Renal pelvis (tissue), 4 donors: ENCODE measurements around the gene PRKCB. TPM values are rescaled to one million over a fixed set of nuclear protein-coding genes. Genes with fewer than 3 reads are reported as not detected.
"Not testable (repeated sequence)": the region's sequence is repeated elsewhere in the genome, so short reads cannot be mapped to it uniquely, and the experiment has no call there.

Experiments used
- DNase-seq: peaks from one replicate; pipeline ENCODE4 v3.0.0-alpha.2; 2013
- polyA plus RNA-seq, 3 donors: library from polyadenylated mRNA; unstranded; fragments of 120-200 nt; gene quantifications; one replicate each; pipeline ENCODE4 v1.2.1, GENCODE V29; 2013; ENCODE audit not compliant: insufficient read length in 3 of 3

PRKCB gene
- polyA plus RNA-seq, 3 donors = 2.6 to 4.5 (median 3.8) TPM

- no peak for DNase-seq
Observed at GRCh38 chr16:24228514-24228913, 392.7 kb downstream of the PRKCB start.

- no peak for DNase-seq
Observed at GRCh38 chr16:24232936-24233335, 397.2 kb downstream of the PRKCB start.

DNA sequence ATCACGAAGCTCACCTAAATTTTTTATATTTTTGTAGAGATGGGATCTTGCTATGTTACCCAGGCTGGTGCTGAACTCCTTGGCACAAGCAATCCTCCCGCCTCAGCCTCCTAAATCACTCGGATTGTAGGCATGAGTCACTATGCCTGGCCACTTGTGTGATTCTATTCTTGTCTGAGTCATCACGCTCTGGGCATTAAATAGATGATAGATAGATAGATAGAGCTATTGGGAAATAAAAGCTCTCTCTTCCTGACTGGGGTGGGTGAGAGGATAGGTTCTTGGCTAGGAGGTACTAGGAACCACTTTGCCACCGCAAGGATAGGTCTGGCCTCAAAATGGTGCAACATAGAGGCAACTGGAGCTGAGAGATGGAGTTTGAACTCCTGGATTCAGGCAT, 399.0 kb downstream of the PRKCB start:
- DNase-seq = no peak

GRCh38 chr16:24235806-24236205, 400.0 kb downstream of the PRKCB start:
- no peak for DNase-seq

GRCh38 chr16:24238846-24239245, 403.1 kb downstream of the PRKCB start:
- DNase-seq = not testable (repeated sequence)

- DNase-seq = no peak
Observed at GRCh38 chr16:24246911-24247607, 411.3 kb downstream of the PRKCB start.

DNA sequence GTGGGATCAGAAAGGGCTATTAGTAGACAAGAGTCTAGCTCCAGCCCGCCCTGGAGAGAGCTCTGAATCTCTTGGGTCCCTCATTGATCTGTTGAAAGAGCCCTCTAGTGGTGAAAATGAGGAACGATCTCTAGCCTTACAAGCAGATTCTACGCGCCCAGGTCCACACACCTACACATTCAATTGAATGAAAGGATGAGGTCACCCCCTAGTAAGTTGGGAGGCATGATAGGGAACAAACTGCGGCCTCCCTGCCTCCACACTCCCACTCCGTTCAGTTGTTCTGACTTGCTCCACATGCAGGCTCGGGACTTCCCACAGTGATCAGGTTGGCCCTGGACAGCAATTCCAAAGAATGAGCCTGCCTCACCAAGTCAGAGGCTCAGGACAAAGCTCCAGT, 417.4 kb downstream of the PRKCB start:
- peak; percentile 7 for DNase-seq

GRCh38 chr16:24255456-24256371, 419.9 kb downstream of the PRKCB start, which contains the start of gene CACNG3:
Gene CACNG3, plus strand, starts transcription at chr16:24256335. Its CDS starts 420 bp downstream, at chr16:24256755.
- DNase-seq = peak; percentile 87

- no peak for DNase-seq
Observed at GRCh38 chr16:24257958-24258357, 422.2 kb downstream of the PRKCB start.

- no peak for DNase-seq
Observed at GRCh38 chr16:24258791-24259190, 423.0 kb downstream of the PRKCB start.

GRCh38 chr16:24262816-24263215, 427.0 kb downstream of the PRKCB start:
- no peak for DNase-seq

Other genes starting within 250 kb of the PRKCB start
- gene NDUFAB1, start 239.7 kb upstream of the PRKCB start, polyA plus RNA-seq = 100 to 1,000 TPM in 1 of 3 donors, 10 to 100 TPM in 2; 91.5 to 104 (median 96.1) TPM
- 10 to 100 TPM; 19.0 to 22.6 (median 20.0) TPM for gene PALB2, start 194.7 kb upstream of the PRKCB start, polyA plus RNA-seq
- 10 to 100 TPM; 70.2 to 79.4 (median 72.5) TPM for gene DCTN5, start 194.5 kb upstream of the PRKCB start, polyA plus RNA-seq
- 10 to 100 TPM; 31.7 to 36.4 (median 31.8) TPM for gene PLK1, start 157.1 kb upstream of the PRKCB start, polyA plus RNA-seq
- gene ERN2, start 122.8 kb upstream of the PRKCB start, polyA plus RNA-seq = under 1 TPM; 0.41 to 0.51 (median 0.42) TPM
- gene CHP2, start 81.0 kb upstream of the PRKCB start, polyA plus RNA-seq = 1 to 10 TPM; 1.0 to 2.2 (median 1.3) TPM